Suprapubic skin (tissue), 4 donors: ENCODE data around the gene RPS27. TPM values are rescaled to one million over a fixed set of nuclear protein-coding genes. Genes with fewer than 3 reads are reported as not detected.
A peak's percentile ranks its signal among the peaks of the same experiment; 100 is the strongest.

Source experiments
- DNase-seq, 2 donors: peaks; one replicate each; pipeline ENCODE4 v3.0.0-alpha.2; 2019; ENCODE audit warnings: low spot score in 2 of 2
- H3K27ac ChIP-seq: fragments of 200-600 bp; sonication (generic); one replicate; pipeline ENCODE4 v1.5.1; 2019
- H3K27me3 ChIP-seq: fragments of 200-600 bp; sonication (generic); one replicate; pipeline ENCODE4 v1.5.1; 2019
- H3K36me3 ChIP-seq: fragments of 200-600 bp; sonication (generic); one replicate; pipeline ENCODE4 v1.5.1; 2019
- H3K4me1 ChIP-seq: fragments of 200-600 bp; sonication (generic); one replicate; pipeline ENCODE4 v1.5.1; 2019
- H3K4me3 ChIP-seq: fragments of 200-600 bp; sonication (generic); one replicate; pipeline ENCODE4 v1.5.1; 2019; ENCODE audit warnings: mild to moderate bottlenecking
- H3K9me3 ChIP-seq: fragments of 200-600 bp; sonication (generic); one replicate; pipeline ENCODE4 v1.5.1; 2019
- CTCF ChIP-seq, 2 donors: fragments of 200-600 bp in 1 of 2; fragments of 450-650 bp in 1 of 2; sonication (generic) in 1 of 2; IDR thresholded peaks; one replicate each; pipeline ENCODE4 v1.5.1; 2016 to 2019; ENCODE audit warnings: antibody characterized with exemption in 2 of 2, mild to moderate bottlenecking in 1 of 2, moderate library complexity in 1 of 2
- EP300 ChIP-seq: sonication (generic); formaldehyde crosslinking; IDR thresholded peaks from one replicate; pipeline ENCODE4 v1.6.1; 2017; ENCODE audit warnings: antibody characterized with exemption
- POLR2A ChIP-seq, 2 donors: fragments of 450-650 bp; IDR thresholded peaks; one replicate each; pipeline ENCODE4 v1.6.1; 2017; ENCODE audit warnings: antibody characterized with exemption in 2 of 2, mild to moderate bottlenecking in 2 of 2, moderate library complexity in 2 of 2
- POLR2AphosphoS5 ChIP-seq, 3 donors: sonication (generic); formaldehyde crosslinking; IDR thresholded peaks; one replicate each; pipeline ENCODE4 v1.6.1; 2017; ENCODE audit warnings: antibody characterized with exemption in 3 of 3
- WGBS: methylation state at CpG from one replicate; pipeline ENCODE4 v1.1.5; 2018; 5-methylcytosine and 5-hydroxymethylcytosine counted together
- total RNA-seq, 4 donors: library from RNA; depleted of rRNA; stranded (reverse); fragments of >200 nt; gene quantifications; one replicate each; pipeline ENCODE4 v1.1.0, GENCODE V29; 2016

RPS27 gene
- total RNA-seq = 1,000 to 10,000 TPM; 1,261 to 3,096 (median 2,718) TPM

GRCh38 chr1:153990468-153991150 is at the start of gene RPS27:
RPS27 (plus strand) TSS chr1:153990762; CDS start chr1:153990797, 35 bp downstream.
- DNase-seq = peak; percentile 93 to 96
- TF ChIP-seq POLR2AphosphoS5 (IDR thresholded peaks at IDR 0.05) (peak; percentile 100), POLR2A (IDR thresholded peaks at IDR 0.05) (peak; percentile 99 to 100), CTCF (IDR thresholded peaks at IDR 0.05) (no peak), EP300 (no peak)
- Histone ChIP-seq H3K27me3 (no peaks in the 10 kb centered on the region), H3K4me1 (peaks cover 43% of the 10 kb centered on the region), H3K4me3 (peak within 1 kb of the TSS; percentile 90), H3K27ac (peak within 1 kb of the TSS; percentile 97), H3K9me3 (no peaks in the 10 kb centered on the region), H3K36me3 (peaks cover 29% of the 10 kb centered on the region)
- WGBS = 0% methylated on average over 32 of the region's 36 CpGs

GRCh38 chr1:153941826-153942725 is 48.5 kb upstream of the RPS27 start:
- H3K27me3 ChIP-seq = no peaks in the 10 kb centered on the region
- no peaks in the 10 kb centered on the region for H3K9me3 ChIP-seq
- H3K4me3 ChIP-seq = no peak overlapping the region
- WGBS = 94% methylated on average over 34 of the region's 34 CpGs
- peaks cover 26% of the 10 kb centered on the region for H3K4me1 ChIP-seq
- peak in 1 of 2 donors; percentile 61 for DNase-seq
- no peak for TF ChIP-seq EP300
- no peak for TF ChIP-seq CTCF (IDR thresholded peaks at IDR 0.05)
- no peak for TF ChIP-seq POLR2A (IDR thresholded peaks at IDR 0.05)
- no peak for TF ChIP-seq POLR2AphosphoS5 (IDR thresholded peaks at IDR 0.05)
- no peak overlapping the region for H3K27ac ChIP-seq
- peaks cover 55% of the 10 kb centered on the region for H3K36me3 ChIP-seq

- no peak for TF ChIP-seq POLR2A (IDR thresholded peaks at IDR 0.05)
- no peak for TF ChIP-seq CTCF (IDR thresholded peaks at IDR 0.05)
- no peak for TF ChIP-seq POLR2AphosphoS5 (IDR thresholded peaks at IDR 0.05)
- TF ChIP-seq EP300 = no peak
- peaks cover 26% of the 10 kb centered on the region for H3K4me1 ChIP-seq
- H3K27me3 ChIP-seq = no peaks in the 10 kb centered on the region
- H3K9me3 ChIP-seq = no peaks in the 10 kb centered on the region
- no peak overlapping the region for H3K27ac ChIP-seq
- H3K4me3 ChIP-seq = no peak overlapping the region
- no peak for DNase-seq
- WGBS = 77% methylated on average over 5 of the region's 11 CpGs
- peaks cover 49% of the 10 kb centered on the region for H3K36me3 ChIP-seq
Measured at GRCh38 chr1:153942766-153943549, 47.6 kb upstream of the RPS27 start.

GRCh38 chr1:153944005-153944826 is 46.3 kb upstream of the RPS27 start:
- Histone ChIP-seq H3K36me3 (peaks cover 52% of the 10 kb centered on the region), H3K9me3 (no peaks in the 10 kb centered on the region), H3K27me3 (no peaks in the 10 kb centered on the region), H3K4me3 (peak overlapping the region; percentile 97), H3K27ac (peak overlapping the region; percentile 98), H3K4me1 (peaks cover 26% of the 10 kb centered on the region)
- 79% methylated on average over 9 of the region's 15 CpGs for WGBS
- TF ChIP-seq POLR2A (IDR thresholded peaks at IDR 0.05) = no peak
- TF ChIP-seq EP300 = no peak
- TF ChIP-seq POLR2AphosphoS5 (IDR thresholded peaks at IDR 0.05) = no peak
- TF ChIP-seq CTCF (IDR thresholded peaks at IDR 0.05) = no peak
- DNase-seq = peak in 1 of 2 donors; percentile 68
